AG09309 (cell line): ENCODE measurements around the gene ABHD15.

Experiments
- DNase-seq: peaks from one replicate; pipeline ENCODE4 v3.0.0-alpha.2; 2010; ENCODE audit warnings: low read depth
- H3K4me3 ChIP-seq: 2 replicates; pipeline ENCODE4 v1.5.1; 2011; ENCODE audit warnings: mild to moderate bottlenecking, low read depth, low read length, moderate library complexity; ENCODE audit not compliant: control insufficient read depth
- CTCF ChIP-seq: IDR thresholded peaks from 2 replicates; pipeline ENCODE4 v1.5.1; 2011; ENCODE audit warnings: mild to moderate bottlenecking, low read depth, low read length, inconsistent platforms; ENCODE audit not compliant: insufficient read depth, control insufficient read depth; ENCODE audit errors: missing control alignments

Gene ABHD15

GRCh38 chr17:29566473-29567303 lies at the start of gene ABHD15:
ABHD15 (minus strand) TSS chr17:29567037; CDS start chr17:29566966, 71 bp downstream.
- no peak for DNase-seq
- H3K4me3 ChIP-seq: peak within 1 kb of the TSS; percentile 77
- TF ChIP-seq CTCF: no peak

- no peak for TF ChIP-seq CTCF
- peak overlapping the region; percentile 27 for H3K4me3 ChIP-seq
- no peak for DNase-seq
Observed at GRCh38 chr17:29615492-29616299, 48.9 kb upstream of the ABHD15 start.

GRCh38 chr17:29615048-29615385 lies 48.2 kb upstream of the ABHD15 start:
- no peak for TF ChIP-seq CTCF
- no peak overlapping the region for H3K4me3 ChIP-seq
- DNase-seq: no peak

GRCh38 chr17:29614349-29615047 lies 47.7 kb upstream of the ABHD15 start:
- H3K4me3 ChIP-seq: no peak overlapping the region
- TF ChIP-seq CTCF: no peak
- no peak for DNase-seq

- no peak for TF ChIP-seq CTCF
- H3K4me3 ChIP-seq: peak overlapping the region; percentile 10
Observed at GRCh38 chr17:29613856-29614255, 47.0 kb upstream of the ABHD15 start.

GRCh38 chr17:29613352-29613837 lies 46.6 kb upstream of the ABHD15 start:
- peak overlapping the region; percentile 10 for H3K4me3 ChIP-seq
- DNase-seq: no peak
- peak; percentile 55 for TF ChIP-seq CTCF

More at GRCh38 chr17:29613856-29614255, 47.0 kb upstream of the ABHD15 start:
- no peak for DNase-seq
